SK-MEL-5 (cell line): ENCODE measurements around the gene RPS6KC1. TPM values are rescaled to one million over a fixed set of nuclear protein-coding genes. Genes with fewer than 3 reads are reported as not detected.
"Not testable (repeated sequence)": the region's sequence is repeated elsewhere in the genome, so short reads cannot be mapped to it uniquely, and the experiment has no call there.

Experiments used
- DNase-seq: peaks from one replicate; pipeline ENCODE4 v3.0.0-alpha.2; 2016; ENCODE audit warnings: low read depth, low spot score
- in situ Hi-C: cut with HindIII; loops from 2 replicates; pipeline ENCODE4 v1.10.0; 2016; ENCODE audit warnings: low sequenced_read_pairs, high pct_unique_total_duplicates, low pct_unique_long_range_greater_than_20kb
- total RNA-seq: library from RNA; depleted of rRNA; stranded (reverse); fragments of >200 nt; shearing (Covaris generic); gene quantifications from 2 replicates; pipeline ENCODE4 v1.2.3, GENCODE V29; 2014; rRNA removed

The RPS6KC1 gene
- total RNA-seq, 1 experiment from 2014 or later, result 21.5 TPM

- DNase-seq, result no peak
- in situ Hi-C loops, result no loop called here
Measured at GRCh38 chr1:213284626-213285025, 233.6 kb downstream of the RPS6KC1 start.

GRCh38 chr1:213286235-213286634 is 235.2 kb downstream of the RPS6KC1 start:
- DNase-seq, result peak; percentile 22
- in situ Hi-C loops, result no loop called here

- no peak for DNase-seq
- in situ Hi-C loops, result no loop called here
Measured at GRCh38 chr1:213287987-213288386, 236.9 kb downstream of the RPS6KC1 start.

DNA sequence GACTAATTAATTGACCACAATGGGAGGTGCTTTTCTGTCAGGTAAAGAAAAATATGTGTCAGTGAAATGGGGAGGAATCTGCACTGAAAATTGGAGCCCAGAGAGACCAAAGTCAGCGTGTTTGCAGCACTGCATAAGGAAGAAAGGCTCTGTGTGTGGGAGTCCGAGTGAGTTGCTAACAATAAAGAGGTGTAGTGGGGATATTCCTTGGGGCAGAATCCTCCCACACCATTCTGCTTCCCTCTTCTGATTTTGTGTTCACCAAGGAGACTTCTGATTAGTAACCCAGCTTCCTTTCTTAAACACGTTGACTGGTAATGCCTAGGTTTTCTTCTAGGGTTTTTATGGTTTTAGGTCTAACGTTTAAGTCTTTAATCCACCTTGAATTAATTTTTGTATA is 240.5 kb downstream of the RPS6KC1 start:
- no peak for DNase-seq
- in situ Hi-C loops, result no loop called here

DNA sequence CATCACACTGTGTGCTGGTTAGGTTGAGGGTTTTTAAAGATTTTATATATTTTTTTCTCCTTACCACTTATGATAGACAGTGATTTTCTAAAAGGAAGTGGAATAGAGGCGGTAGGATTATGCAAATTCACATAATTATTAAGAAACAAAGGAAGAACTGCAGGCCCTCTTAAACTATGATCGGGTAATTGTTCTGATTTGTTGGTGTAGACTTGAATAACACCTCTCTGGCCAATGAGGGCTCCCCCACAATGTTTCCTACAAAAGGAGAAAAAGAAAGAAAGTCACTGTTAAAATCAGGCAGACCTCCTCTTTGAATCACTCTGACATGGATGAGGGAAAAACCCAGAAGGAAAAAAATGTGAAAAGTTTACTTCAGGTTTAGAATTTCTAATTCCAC is 241.6 kb downstream of the RPS6KC1 start:
- in situ Hi-C loops, result no loop called here
- DNase-seq, result no peak

DNA sequence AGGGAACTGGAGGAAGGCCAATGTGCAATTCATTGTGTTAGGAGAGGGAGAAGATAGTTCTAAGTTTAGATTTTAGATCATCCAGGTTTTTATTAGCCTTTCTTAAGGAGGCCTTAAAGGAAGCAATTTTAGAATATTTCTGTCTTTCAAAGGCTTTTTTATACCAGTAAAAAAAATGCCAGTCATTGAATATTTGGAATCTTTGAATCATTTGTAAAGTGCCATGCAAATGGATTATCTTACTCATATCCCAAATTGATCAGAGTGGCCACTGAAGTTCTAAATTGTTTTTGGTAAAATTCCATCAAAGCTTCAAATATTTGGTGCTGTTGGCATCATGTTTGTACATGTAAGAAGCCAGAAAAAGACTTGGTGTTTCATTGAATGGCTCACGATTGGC is 244.8 kb downstream of the RPS6KC1 start:
- DNase-seq, result no peak
- in situ Hi-C loops, result no loop called here

GRCh38 chr1:213296558-213296957 is 245.5 kb downstream of the RPS6KC1 start:
- DNase-seq, result no peak
- in situ Hi-C loops, result no loop called here

DNA sequence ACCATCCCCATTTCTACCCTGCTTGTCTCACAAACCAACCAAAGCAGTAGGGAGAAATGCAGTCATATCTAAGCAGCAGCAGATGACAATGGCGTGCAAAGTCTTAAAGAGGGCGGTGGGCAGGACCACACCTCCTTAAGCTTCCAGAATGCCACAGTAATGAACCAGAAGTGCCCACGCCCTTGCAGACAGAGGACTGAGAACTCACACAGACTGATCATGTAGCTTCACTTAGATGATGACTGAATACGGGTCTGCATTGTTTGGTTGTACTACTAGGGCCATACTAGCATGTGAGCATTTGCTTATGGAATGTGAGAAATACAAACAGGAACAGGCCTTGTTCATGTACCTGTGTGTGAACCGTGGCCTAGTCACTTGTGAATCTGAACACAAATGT is 246.0 kb downstream of the RPS6KC1 start:
- in situ Hi-C loops, result no loop called here
- no peak for DNase-seq

DNA sequence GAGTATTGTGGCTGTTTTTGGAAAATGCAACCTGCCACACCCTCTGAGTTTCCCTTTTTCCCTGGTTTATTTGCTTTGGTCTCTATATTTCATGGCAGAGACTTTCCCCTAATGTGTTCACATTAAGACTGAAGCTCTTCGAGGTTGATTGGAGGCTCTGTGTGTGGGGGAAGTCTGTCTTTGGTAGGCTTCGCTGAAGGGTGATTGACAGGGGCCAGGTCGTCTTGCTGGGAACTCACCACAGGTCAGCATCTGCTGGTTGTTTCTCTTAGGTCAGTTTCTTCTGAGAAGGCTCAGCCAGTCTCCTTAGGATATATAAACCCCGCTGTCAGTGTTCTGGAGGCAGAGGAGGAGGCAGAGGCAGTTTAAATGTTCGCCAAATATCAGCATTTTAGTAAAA is 249.4 kb downstream of the RPS6KC1 start:
- DNase-seq, result no peak
- in situ Hi-C loops, result no loop called here

DNA sequence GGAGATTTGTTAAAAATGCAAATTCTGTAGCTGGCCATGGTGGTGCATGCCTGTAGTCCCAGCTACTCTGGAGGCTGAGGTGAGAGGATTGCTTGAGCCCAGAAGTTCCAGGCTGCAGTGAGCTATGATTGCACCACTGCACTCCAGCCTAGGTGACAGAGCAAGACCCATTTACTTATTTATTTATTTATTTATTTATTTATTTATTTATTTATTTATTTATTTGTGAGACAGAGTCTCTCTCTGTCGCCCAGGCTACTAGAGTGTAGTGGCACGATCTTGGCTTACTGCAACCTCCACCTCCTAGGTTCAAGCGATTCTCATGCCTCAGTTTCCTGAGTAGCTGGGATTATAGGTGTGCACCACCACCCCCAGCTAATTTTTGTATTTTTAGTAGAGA is 250.5 kb downstream of the RPS6KC1 start:
- DNase-seq, in situ Hi-C loops: not testable (repeated sequence)

DNA sequence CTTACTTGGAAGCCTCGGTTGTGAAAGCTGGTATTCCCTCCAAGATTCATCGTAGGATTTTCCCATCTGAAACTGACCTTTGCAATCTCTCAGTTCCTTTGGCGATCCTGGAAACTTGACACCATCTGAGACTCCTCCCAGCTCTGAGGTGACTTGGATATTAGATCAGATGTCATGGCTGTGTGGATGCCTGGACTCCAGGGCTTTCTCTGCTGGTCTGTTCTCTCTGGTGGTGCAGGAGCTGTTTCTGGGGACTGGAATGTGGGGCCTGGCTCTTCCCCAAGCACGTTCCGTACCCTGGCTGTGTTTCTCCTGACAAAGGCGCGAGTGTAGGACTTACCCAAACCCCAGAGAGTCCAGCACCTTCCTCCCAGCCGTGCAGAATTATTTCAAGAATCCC is 252.2 kb downstream of the RPS6KC1 start:
- in situ Hi-C loops, result no loop called here
- DNase-seq, result no peak

DNA sequence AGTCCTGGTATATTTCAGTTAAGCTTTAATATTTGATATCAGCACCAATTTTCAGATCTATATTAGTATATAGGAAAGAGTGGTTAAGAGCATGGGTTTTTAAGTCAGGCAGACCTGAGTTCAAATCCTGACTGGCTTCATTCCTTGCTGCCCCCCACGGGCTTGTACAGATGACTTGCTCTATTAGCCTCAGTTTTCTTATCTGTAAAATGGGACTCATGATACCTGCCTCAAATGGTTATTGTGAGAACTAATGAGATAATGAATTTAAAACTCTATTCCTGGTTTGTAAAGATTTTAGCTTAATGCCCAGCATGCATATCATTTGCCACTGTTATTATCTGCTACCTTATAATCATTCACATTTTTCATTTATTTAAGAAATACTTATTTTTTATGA is 264.5 kb downstream of the RPS6KC1 start:
- in situ Hi-C loops, result no loop called here

DNA sequence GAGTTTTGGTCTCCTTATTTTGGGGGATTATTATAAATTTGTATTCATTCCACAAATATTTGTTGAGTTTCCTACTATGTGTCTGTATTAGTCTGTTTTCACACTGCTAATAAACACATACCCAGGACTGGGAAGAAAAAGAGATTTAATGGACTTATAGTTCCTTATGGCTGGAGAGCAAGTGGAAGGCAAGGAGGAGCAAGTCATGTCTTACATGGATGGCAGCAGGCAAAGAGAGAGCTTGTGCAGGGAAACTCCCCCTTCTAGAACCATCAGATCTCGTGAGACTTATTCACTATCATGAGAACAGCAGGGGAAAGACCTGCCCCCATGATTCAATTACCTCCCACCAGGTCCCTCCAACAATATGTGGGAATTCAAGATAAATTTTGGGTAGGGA is 267.4 kb downstream of the RPS6KC1 start:
- DNase-seq, in situ Hi-C loops: not testable (repeated sequence)

More for the DNA sequence above, 264.5 kb downstream of the RPS6KC1 start:
- DNase-seq, result no peak

- in situ Hi-C loops, result no loop called here
Measured at GRCh38 chr1:213320191-213320870, 269.3 kb downstream of the RPS6KC1 start.

More at GRCh38 chr1:213320191-213320870, 269.3 kb downstream of the RPS6KC1 start:
- DNase-seq, result no peak

Other genes with a start within 250 kb of the RPS6KC1 start
- gene SPATA45, start 203.6 kb upstream of the RPS6KC1 start, total RNA-seq, result 0.40 TPM in 1 of 2 replicates, not detected in the other
- 17.3 and 17.7 TPM in 2 replicates for gene FLVCR1, start 193.0 kb upstream of the RPS6KC1 start, total RNA-seq
- gene VASH2, start 100.7 kb upstream of the RPS6KC1 start, total RNA-seq, result 0.69 and 2.1 TPM in 2 replicates
- gene ANGEL2, start 35.4 kb upstream of the RPS6KC1 start, total RNA-seq, result 45.5 and 46.2 TPM in 2 replicates